Measurements from ENCODE around the gene RPH3AL. TPM values are rescaled to one million over a fixed set of nuclear protein-coding genes. Genes with fewer than 3 reads are reported as not detected.

Gene RPH3AL
- total RNA-seq, 1 experiment from 2014 or later = 28.8 TPM

DNA sequence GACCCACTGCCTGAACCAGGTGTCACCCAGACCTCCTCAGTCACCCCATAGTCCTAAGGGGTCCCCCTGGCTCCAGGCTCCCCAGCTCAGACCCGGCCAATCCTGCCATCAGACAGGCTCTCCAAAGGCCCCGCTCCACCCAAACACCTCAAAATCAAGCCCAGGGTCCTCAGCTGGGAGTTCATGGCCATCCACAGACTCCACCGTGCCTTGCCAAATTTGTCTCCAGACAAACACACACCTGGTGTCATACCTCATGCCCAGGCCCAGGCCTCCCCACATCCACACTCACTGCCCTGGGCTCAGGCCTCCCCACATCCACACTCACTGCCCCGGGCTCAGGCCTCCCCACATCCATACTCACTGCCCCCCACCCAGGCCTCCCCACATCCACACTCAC is 12.5 kb downstream of the RPH3AL start:
- in situ Hi-C loops (cut with HindIII; ENCODE audit: low pct_unique_long_range_greater_than_20kb, low sequenced_read_pairs) = no loop called here
- DNase-seq (ENCODE audit: low read depth) = no peak

DNA sequence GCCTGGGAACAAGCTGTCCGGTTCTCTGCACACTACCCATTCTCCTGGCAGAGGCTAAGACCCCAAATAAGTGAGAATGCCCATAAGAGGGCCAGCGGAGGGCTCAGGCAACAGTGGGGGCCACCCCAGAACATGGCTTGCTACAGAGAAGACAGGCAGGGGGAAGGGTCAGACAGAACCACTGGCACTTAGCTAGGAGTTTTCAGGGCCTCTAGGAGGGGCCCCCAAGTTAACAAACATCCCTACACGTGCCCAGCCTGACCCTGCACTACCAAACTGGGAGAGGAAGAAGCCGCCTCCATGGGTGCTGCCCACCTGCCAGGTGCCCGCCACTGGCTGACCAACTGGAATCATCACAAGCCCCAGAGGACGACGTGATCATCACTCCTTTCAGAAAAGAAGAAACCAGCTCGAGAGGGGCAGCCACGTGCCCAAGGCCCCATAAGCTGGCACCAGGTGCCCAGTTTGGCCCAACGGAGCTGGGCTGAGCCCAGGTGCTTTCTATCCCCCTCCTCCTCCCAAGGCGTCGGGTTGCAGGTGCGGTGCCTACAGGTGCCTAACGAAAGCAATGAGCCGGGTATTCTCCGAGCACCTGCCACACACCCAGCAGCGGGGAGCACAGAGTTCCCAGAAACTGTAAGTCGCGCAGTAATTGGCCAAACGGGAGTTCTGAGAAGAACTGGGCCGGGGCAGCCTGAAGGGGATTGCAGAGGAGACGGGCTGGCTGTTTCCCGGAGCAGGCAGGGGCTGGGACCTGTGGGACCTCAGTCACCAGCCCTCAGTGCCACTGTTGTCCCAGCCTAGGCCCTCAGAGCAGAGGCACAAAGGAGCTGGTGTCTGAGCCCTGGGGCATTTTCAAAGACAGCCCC is 13.2 kb downstream of the RPH3AL start:
- DNase-seq (ENCODE audit: low read depth) = no peak
- in situ Hi-C loops (cut with HindIII; ENCODE audit: low pct_unique_long_range_greater_than_20kb, low sequenced_read_pairs) = no loop called here

DNA sequence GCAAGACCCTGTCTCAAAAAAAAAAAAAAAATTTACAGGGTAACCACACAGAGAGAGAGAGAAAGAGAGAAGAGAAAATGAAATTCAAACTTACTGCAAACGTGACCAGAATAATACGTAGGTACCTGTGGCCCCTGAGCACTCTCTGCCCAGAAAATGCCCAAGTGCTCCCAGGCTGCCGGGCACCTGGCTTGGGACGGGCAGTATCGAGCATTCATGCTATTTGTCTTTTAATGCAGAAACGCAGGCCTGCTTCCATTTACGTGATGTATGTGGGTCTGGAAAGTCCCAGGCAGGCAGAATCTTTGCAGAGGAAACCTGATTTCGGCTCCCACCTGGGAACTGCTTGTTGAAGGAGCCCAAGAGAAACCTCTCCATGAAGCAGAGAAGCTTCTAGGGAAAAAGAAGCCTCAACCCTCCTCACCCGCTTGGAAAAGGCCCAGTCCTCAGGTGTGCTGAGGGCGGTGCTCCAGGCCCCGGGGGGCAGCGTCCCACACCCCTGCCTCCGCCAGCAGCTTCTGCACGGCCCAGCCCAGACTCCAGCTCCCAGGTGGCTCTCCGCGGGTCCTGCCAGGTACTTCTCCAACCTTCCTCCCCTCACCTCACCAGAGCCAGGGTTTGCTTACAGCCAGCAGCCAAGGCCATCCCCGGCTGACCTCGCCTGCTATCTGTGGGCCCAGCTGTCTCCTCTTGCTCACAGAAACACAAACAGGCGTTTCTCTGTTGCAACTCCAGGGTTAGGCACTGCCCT is 14.0 kb downstream of the RPH3AL start:
- in situ Hi-C loops (cut with HindIII; ENCODE audit: low pct_unique_long_range_greater_than_20kb, low sequenced_read_pairs) = no loop called here
- no peak for DNase-seq (ENCODE audit: low read depth)

- no peak for DNase-seq (ENCODE audit: low read depth)
- in situ Hi-C loops (cut with HindIII; ENCODE audit: low pct_unique_long_range_greater_than_20kb, low sequenced_read_pairs) = no loop called here
Measured at GRCh38 chr17:337866-338265, 14.7 kb downstream of the RPH3AL start.

- in situ Hi-C loops (cut with HindIII; ENCODE audit: low pct_unique_long_range_greater_than_20kb, low sequenced_read_pairs) = no loop called here
Measured at GRCh38 chr17:337453-337852, 15.2 kb downstream of the RPH3AL start.

DNA sequence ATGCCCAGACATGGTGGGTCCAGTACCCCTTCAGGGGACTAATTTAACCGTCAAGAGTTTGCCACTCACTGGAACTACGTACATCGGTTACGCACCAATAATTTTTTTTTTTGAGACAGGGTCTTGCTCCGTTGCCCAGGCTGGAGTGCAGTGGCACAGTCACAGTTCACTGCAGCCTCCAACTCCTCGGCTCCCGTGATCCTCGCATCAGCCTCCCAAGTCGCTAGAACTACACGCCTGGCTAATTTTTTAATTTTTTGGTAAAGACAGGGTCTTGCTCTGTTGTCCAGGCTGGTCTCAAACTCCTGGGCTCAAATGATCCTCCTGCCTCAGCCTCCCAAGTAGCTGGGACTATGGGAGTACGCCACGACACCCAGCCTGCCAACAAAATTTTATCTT is 15.6 kb downstream of the RPH3AL start:
- in situ Hi-C loops (cut with HindIII; ENCODE audit: low pct_unique_long_range_greater_than_20kb, low sequenced_read_pairs) = no loop called here
- DNase-seq (ENCODE audit: low read depth) = no peak

More at GRCh38 chr17:337453-337852, 15.2 kb downstream of the RPH3AL start:
- no peak for DNase-seq (ENCODE audit: low read depth)

DNA sequence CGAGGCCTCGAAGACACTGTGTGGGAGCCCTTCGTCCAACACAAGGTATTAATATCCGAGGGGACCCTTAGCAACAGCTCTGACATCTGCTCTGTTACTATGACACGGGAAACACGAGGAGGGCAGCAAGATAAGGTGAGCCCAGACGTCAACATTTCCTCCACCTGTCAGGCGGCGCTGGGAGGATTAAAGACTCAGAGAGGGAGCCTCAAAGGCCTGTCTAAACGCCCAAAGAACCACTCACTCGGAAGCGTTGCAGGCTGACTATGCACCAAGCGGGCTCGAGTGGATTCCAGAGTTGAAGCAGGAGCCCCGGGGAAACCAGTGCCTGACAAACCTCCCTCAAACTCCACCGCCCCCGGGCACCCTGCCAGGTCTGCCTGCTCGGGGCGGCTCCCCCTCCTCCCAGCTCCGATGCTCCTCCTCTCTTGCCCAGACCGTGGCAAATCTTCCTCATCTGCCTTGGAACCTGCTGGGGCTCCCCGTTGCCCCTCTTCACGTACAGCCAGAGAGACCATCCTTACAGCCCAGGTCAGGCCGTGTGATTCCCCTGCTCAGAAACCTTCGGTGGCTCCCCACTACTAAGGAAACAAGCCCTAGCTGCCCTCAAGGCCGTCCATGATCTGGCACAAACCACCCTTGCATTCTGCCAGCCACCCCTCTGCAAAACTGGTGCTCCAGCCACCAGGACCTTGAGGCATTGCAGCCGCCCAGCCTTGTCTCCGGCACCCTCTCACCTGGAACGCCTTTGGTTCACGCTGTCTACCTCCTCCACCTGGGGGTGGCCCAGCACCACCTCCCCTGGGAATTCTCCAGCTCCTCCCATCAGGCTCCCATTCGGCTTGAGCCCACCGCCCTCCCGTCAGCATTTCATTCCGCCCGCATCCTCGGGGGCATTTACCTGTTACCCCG is 16.2 kb downstream of the RPH3AL start:
- DNase-seq (ENCODE audit: low read depth) = no peak
- in situ Hi-C loops (cut with HindIII; ENCODE audit: low pct_unique_long_range_greater_than_20kb, low sequenced_read_pairs) = no loop called here

- no peak for DNase-seq (ENCODE audit: low read depth)
- in situ Hi-C loops (cut with HindIII; ENCODE audit: low pct_unique_long_range_greater_than_20kb, low sequenced_read_pairs) = no loop called here
Measured at GRCh38 chr17:335691-336090, 16.9 kb downstream of the RPH3AL start.

DNA sequence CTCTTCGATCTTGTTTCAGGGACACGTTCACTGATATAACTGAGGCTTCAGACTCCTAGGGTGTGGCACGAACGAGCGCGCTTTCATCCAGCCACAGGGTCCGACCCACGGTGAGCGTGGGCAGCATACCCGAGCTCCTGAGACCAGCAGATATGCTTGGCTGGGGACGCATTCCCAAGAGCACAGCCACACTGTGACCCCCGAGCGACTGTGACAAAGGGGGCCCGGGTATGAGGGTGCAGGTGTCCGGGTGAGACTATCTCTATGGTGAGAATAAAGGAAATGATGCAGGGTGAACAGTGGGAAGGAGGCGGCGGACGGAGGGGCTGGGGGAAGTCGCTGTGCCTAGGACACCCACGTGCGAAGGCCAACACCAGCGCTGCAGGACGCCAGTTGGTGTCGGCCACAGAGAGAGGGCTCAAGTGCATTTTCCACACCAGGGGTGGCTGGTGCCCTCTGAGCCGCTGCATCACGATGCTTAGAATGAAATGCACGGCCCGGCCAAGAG is 17.6 kb downstream of the RPH3AL start:
- no peak for DNase-seq (ENCODE audit: low read depth)
- in situ Hi-C loops (cut with HindIII; ENCODE audit: low pct_unique_long_range_greater_than_20kb, low sequenced_read_pairs) = no loop called here

DNA sequence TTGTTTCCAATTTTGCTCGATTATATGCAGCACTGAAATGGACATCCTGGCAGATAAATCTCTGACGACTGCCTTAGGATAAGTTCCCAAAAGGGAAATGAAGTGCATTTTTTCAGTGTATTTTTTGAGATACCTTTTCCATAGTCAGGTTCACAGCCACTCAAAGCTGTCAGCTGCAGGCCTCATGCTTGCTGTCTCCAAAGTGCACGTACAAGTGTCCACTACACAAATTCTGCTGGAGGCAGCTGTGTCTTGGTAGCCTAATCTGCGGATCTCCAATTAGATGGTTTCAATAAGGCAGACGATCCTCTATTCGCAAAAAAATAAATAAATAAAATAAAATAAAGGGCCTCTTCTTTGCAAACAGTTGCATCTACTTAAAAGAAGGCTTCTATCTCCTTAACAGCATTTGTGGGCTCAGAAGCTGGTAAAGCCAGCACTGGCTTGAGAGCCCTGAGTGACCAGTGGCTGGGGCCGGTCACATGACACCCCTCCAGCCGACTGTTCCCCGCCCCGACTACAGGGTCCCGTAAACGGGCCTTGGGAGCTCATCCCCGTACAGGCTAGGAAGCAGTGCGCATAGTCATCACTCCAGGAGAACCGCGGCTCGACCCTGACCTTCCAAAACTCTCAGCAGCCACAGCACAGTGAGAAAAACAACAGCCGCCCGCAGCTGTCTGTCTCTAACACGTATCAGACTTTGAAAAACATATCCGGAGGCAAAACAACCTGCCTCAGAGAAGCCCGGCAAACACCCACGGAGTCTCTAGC is 18.8 kb downstream of the RPH3AL start:
- no peak for DNase-seq (ENCODE audit: low read depth)
- in situ Hi-C loops (cut with HindIII; ENCODE audit: low pct_unique_long_range_greater_than_20kb, low sequenced_read_pairs) = no loop called here

- DNase-seq (ENCODE audit: low read depth) = no peak
- in situ Hi-C loops (cut with HindIII; ENCODE audit: low pct_unique_long_range_greater_than_20kb, low sequenced_read_pairs) = no loop called here
Measured at GRCh38 chr17:332558-333322, 19.9 kb downstream of the RPH3AL start.

DNA sequence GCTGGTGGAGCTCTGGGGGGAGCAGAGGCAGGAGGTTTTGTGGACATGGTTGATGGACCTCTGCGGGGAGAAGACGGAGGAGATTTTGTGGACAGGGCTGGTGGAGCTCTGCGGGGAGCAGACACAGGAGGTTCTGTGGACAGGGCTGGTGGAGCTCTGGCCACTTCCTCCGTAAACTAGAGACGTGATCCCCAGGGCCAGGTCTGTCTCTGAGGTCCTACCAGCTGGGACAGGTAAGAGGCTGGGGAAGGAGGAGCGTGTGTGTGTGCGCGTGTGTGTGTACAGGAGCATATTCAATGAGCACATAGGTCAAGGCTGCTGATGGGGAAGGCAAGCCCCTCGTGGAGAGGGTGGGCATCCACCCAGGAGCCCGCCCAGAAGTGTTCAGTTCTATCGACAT is 20.6 kb downstream of the RPH3AL start:
- in situ Hi-C loops (cut with HindIII; ENCODE audit: low pct_unique_long_range_greater_than_20kb, low sequenced_read_pairs) = no loop called here
- DNase-seq (ENCODE audit: low read depth) = no peak

DNA sequence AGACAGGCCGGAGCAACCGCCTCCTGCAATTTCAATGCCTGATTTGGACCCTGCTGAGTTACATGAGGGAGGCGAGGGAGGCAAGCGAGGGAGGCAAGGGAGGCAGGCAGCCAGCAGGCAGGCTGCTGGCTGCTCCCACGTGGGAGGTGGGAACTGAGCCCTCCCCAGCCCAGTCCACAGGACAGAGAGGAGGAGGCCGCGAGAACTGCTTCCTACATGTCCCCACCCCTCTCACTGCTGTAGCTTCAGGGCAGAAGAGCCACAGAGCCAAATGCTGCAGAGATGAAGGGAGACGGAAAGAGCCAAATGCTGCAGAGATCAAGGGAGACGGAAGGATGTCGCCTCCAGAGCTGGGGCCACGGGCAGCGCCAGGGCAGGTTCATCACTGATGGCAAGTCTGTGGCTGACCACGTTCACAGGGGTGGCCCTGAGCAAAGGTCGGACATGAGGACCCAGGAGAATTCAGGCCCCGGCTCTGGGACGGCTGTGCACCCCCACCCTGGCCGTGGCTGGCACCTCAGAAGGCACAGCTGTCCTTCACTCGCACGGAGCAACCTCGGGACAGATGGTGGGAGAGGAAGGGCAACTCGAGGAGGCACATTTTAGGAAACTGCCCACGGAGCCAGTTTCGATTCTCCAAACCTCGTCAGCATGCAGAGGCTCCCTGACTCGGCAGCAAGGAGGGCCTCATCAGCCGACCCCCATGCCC is 21.5 kb downstream of the RPH3AL start:
- in situ Hi-C loops (cut with HindIII; ENCODE audit: low pct_unique_long_range_greater_than_20kb, low sequenced_read_pairs) = no loop called here
- no peak for DNase-seq (ENCODE audit: low read depth)

- DNase-seq (ENCODE audit: low read depth) = no peak
- in situ Hi-C loops (cut with HindIII; ENCODE audit: low pct_unique_long_range_greater_than_20kb, low sequenced_read_pairs) = no loop called here
Measured at GRCh38 chr17:329784-330420, 22.7 kb downstream of the RPH3AL start.

- in situ Hi-C loops (cut with HindIII; ENCODE audit: low pct_unique_long_range_greater_than_20kb, low sequenced_read_pairs) = no loop called here
- DNase-seq (ENCODE audit: low read depth) = no peak
Measured at GRCh38 chr17:327971-328370, 24.6 kb downstream of the RPH3AL start.

DNA sequence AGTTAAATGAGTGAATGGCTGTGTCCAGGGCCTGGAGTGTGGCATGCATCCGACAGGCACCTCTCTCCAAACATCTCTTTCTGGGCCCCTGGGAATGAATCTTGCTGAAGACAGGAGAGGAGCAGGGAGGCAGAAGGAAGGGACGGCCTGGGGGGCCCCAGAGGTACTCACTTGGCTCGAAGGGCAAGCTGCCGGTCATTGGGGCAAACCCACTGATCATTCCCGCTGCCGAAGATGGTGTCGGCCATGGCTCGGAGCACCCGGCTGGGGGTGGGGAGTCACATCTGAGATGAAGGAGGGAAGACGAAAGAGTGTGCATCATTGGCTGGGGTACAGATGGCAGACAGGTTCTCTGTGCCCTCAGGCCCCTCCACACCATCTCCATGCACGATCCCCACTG is 25.3 kb downstream of the RPH3AL start:
- no peak for DNase-seq (ENCODE audit: low read depth)
- in situ Hi-C loops (cut with HindIII; ENCODE audit: low pct_unique_long_range_greater_than_20kb, low sequenced_read_pairs) = no loop called here

Measured in Caki2 (cell line).